Daoy (cell line): ENCODE data around the gene PAPSS1. TPM values are rescaled to one million over a fixed set of nuclear protein-coding genes. Genes with fewer than 3 reads are reported as not detected.
"Not testable (repeated sequence)": the region's sequence is repeated elsewhere in the genome, so short reads cannot be mapped to it uniquely, and the experiment has no call there.

Source experiments
- DNase-seq: peaks from one replicate; pipeline ENCODE4 v3.0.0-alpha.2; 2015; ENCODE audit warnings: low read depth
- total RNA-seq: library from RNA; depleted of rRNA; stranded (reverse); fragments of >200 nt; shearing (Covaris generic); gene quantifications from 2 replicates; pipeline ENCODE4 v1.2.3, GENCODE V29; 2014

The PAPSS1 gene
- total RNA-seq, 1 experiment from 2014 or later = 25.9 TPM

GRCh38 chr4:107689912-107690587 is 30.0 kb downstream of the PAPSS1 start:
- peak; percentile 59 for DNase-seq

GRCh38 chr4:107688421-107688820 is 31.6 kb downstream of the PAPSS1 start:
- no peak for DNase-seq

- DNase-seq = no peak
These were observed 34.3 kb downstream of the PAPSS1 start for GRCh38 chr4:107685740-107686139.

- DNase-seq = no peak
These were observed 36.2 kb downstream of the PAPSS1 start for GRCh38 chr4:107683873-107684272.

GRCh38 chr4:107682306-107682705 is 37.7 kb downstream of the PAPSS1 start:
- no peak for DNase-seq

- DNase-seq = no peak
These were observed 51.0 kb downstream of the PAPSS1 start for GRCh38 chr4:107669068-107669467.

- no peak for DNase-seq
These were observed 53.9 kb downstream of the PAPSS1 start for GRCh38 chr4:107666134-107666533.

- no peak for DNase-seq
These were observed 55.0 kb downstream of the PAPSS1 start for GRCh38 chr4:107665001-107665400.

- DNase-seq = no peak
These were observed 61.4 kb downstream of the PAPSS1 start for GRCh38 chr4:107658400-107659336.

GRCh38 chr4:107655289-107655688 is 64.7 kb downstream of the PAPSS1 start:
- no peak for DNase-seq

- DNase-seq = peak; percentile 11
These were observed 65.3 kb downstream of the PAPSS1 start for GRCh38 chr4:107654694-107655093.

- DNase-seq = not testable (repeated sequence)
These were observed 68.6 kb downstream of the PAPSS1 start for GRCh38 chr4:107651408-107651807.

GRCh38 chr4:107650251-107650650 is 69.8 kb downstream of the PAPSS1 start:
- no peak for DNase-seq

- DNase-seq = no peak
These were observed 71.6 kb downstream of the PAPSS1 start for GRCh38 chr4:107648178-107648991.

- DNase-seq = no peak
These were observed 72.4 kb downstream of the PAPSS1 start for GRCh38 chr4:107647591-107647990.

GRCh38 chr4:107645604-107646003 is 74.4 kb downstream of the PAPSS1 start:
- DNase-seq = no peak

- no peak for DNase-seq
These were observed 77.0 kb downstream of the PAPSS1 start for GRCh38 chr4:107643021-107643420.

- no peak for DNase-seq
These were observed 79.2 kb downstream of the PAPSS1 start for GRCh38 chr4:107640878-107641277.

GRCh38 chr4:107640197-107640596 is 79.8 kb downstream of the PAPSS1 start:
- no peak for DNase-seq

- DNase-seq = no peak
These were observed 84.3 kb downstream of the PAPSS1 start for GRCh38 chr4:107635735-107636134.

GRCh38 chr4:107631560-107631959 is 88.5 kb downstream of the PAPSS1 start:
- DNase-seq = no peak

GRCh38 chr4:107630185-107630705 is 89.8 kb downstream of the PAPSS1 start:
- DNase-seq = no peak
